Measurements from ENCODE around the gene XPNPEP3.

XPNPEP3 gene

GRCh38 chr22:40960145-40960544, 103.2 kb downstream of the XPNPEP3 start:
- DNase-seq (ENCODE audit: low spot score) = no peak
- TF ChIP-seq CTCF (IDR thresholded peaks at IDR 0.05; ENCODE audit: borderline replicate concordance, control extremely low read depth, extremely low read depth, insufficient read depth, missing control alignments) = no peak
- in situ Hi-C loops (cut with MboI; ENCODE audit: low sequenced_read_pairs, unreplicated experiment) = no loop called here

- in situ Hi-C loops (cut with MboI; ENCODE audit: low sequenced_read_pairs, unreplicated experiment) = no loop called here
- no peak for DNase-seq (ENCODE audit: low spot score)
- no peak for TF ChIP-seq CTCF (IDR thresholded peaks at IDR 0.05; ENCODE audit: borderline replicate concordance, control extremely low read depth, extremely low read depth, insufficient read depth, missing control alignments)
Observed at GRCh38 chr22:40965936-40966725, 109.2 kb downstream of the XPNPEP3 start.

DNA sequence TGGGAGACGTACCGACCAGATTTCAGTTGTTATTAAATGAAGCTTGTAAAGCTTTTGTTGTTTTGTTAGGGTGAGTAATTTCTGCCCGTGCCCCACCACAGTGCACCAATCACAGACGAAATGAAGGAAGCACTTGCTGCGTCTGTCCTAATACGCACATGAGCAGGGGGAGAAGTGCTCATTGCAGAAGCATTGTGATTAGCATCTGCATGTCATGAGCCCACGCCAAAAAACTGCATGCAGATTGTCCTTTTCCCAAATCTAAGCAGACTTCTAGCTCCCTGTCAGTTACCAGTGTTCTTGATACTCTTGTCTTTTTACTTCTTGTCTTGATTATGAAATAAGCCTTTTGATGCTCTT, 109.8 kb downstream of the XPNPEP3 start:
- in situ Hi-C loops (cut with MboI; ENCODE audit: low sequenced_read_pairs, unreplicated experiment) = no loop called here
- TF ChIP-seq CTCF (IDR thresholded peaks at IDR 0.05; ENCODE audit: borderline replicate concordance, control extremely low read depth, extremely low read depth, insufficient read depth, missing control alignments) = no peak
- no peak for DNase-seq (ENCODE audit: low spot score)

DNA sequence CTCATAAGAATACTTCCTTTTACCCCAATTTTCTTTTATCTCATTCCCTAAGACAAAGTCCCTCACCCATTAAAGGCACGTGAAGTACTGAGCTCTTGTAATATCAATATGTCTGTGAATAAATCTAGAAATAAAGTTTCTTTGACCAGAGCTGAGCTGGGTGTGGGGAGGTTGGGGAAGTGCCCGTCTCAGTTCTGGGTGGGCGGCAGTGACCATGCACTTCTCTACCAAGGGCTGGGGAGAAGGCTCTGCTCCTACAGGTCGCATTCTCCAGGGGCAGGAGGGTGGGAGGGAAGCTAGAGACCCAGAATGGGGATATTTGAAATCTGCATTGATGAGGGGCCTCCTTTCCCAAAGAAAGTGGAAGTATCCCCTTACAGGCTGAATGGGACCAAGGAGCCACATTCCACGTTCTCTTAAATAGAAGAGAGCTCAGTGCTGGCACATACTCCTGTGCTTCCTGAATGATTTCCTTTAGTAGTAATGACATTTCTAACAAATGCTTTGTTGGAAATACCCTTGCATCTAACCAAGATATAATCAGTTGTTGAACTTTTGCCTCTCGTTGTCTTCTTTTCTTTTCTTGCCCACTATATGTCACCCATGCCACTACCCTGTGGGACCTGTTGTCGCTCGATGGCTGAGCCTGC, 110.3 kb downstream of the XPNPEP3 start:
- no peak for DNase-seq (ENCODE audit: low spot score)
- TF ChIP-seq CTCF (IDR thresholded peaks at IDR 0.05; ENCODE audit: borderline replicate concordance, control extremely low read depth, extremely low read depth, insufficient read depth, missing control alignments) = no peak
- in situ Hi-C loops (cut with MboI; ENCODE audit: low sequenced_read_pairs, unreplicated experiment) = no loop called here

- in situ Hi-C loops (cut with MboI; ENCODE audit: low sequenced_read_pairs, unreplicated experiment) = no loop called here
- no peak for TF ChIP-seq CTCF (IDR thresholded peaks at IDR 0.05; ENCODE audit: borderline replicate concordance, control extremely low read depth, extremely low read depth, insufficient read depth, missing control alignments)
- DNase-seq (ENCODE audit: low spot score) = no peak
Observed at GRCh38 chr22:40972587-40972986, 115.6 kb downstream of the XPNPEP3 start.

DNA sequence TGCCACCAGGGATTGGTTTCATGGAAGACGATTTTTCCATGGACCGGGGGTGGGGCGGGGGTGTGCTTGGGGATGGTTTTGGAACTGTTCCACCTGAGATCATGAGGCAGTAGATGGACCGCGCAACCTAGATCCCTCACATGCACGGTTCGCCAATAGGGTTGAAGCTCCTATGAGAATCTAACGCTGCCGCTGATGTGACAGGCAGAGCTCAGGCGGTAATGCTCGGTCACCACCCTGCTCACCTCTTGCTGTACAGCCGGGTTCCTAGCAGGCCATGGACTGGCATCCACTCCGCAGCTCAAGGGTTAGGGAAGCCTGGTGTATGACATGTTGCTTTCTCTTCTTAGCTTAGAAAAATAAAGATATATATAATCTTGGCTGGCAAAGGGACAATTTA, 116.2 kb downstream of the XPNPEP3 start:
- no peak for TF ChIP-seq CTCF (IDR thresholded peaks at IDR 0.05; ENCODE audit: borderline replicate concordance, control extremely low read depth, extremely low read depth, insufficient read depth, missing control alignments)
- in situ Hi-C loops (cut with MboI; ENCODE audit: low sequenced_read_pairs, unreplicated experiment) = no loop called here

More for the DNA sequence above, 116.2 kb downstream of the XPNPEP3 start:
- DNase-seq (ENCODE audit: low spot score) = no peak
